CD4-positive, CD25-positive, alpha-beta regulatory T cell (primary cell): ENCODE measurements around the gene POLD4. TPM values are rescaled to one million over a fixed set of nuclear protein-coding genes. Genes with fewer than 3 reads are reported as not detected.

Experiments
- ATAC-seq, 2 donors: fragments of 150-1000 bp; cut with Tn5 transposase; one replicate each; pipeline ENCODE4 v1.10.0; 2021; ENCODE audit warnings: low read depth in 2 of 2, moderate number of reproducible peaks in 2 of 2, moderate library complexity in 1 of 2
- DNase-seq, 3 donors: peaks; one replicate each; pipeline versions ENCODE4 v3.0.0 to v3.0.0-alpha.2; 2012 to 2022; ENCODE audit warnings: mixed read lengths in 1 of 3
- H3K27ac ChIP-seq: one replicate; pipeline ENCODE4 v1.7.0; 2013; ENCODE audit warnings: mild to moderate bottlenecking, low read length; ENCODE audit not compliant: insufficient read depth, poor library complexity, severe bottlenecking
- H3K27me3 ChIP-seq: one replicate; pipeline ENCODE4 v1.7.0; 2013; ENCODE audit warnings: low read length; ENCODE audit not compliant: control insufficient read depth, insufficient read depth
- H3K36me3 ChIP-seq: one replicate; pipeline ENCODE4 v1.7.0; 2013; ENCODE audit warnings: mild to moderate bottlenecking, low read length, moderate library complexity; ENCODE audit not compliant: control insufficient read depth, insufficient read depth
- H3K4me1 ChIP-seq: 2 replicates; pipeline ENCODE4 v1.7.0; 2013; ENCODE audit warnings: mild to moderate bottlenecking, low read length; ENCODE audit not compliant: insufficient read depth, control insufficient read depth, poor library complexity, severe bottlenecking
- H3K4me3 ChIP-seq: one replicate; pipeline ENCODE4 v1.7.0; 2013; ENCODE audit warnings: low read depth, mild to moderate bottlenecking, low read length, moderate library complexity
- H3K9me3 ChIP-seq, 2 experiments: 1 replicate in 1 of 2; 2 replicates in 1 of 2; pipeline ENCODE4 v1.7.0; 2013; ENCODE audit warnings: low read length in 2 of 2, mild to moderate bottlenecking in 1 of 2, moderate library complexity in 1 of 2; ENCODE audit not compliant: control insufficient read depth in 2 of 2
- H3K27ac Mint-ChIP-seq, 3 donors: one replicate each; pipeline ENCODE4 v1.8.0; 2020 to 2022; ENCODE audit warnings: mild to moderate bottlenecking in 3 of 3, mixed read lengths in 3 of 3, moderate library complexity in 2 of 3
- H3K27me3 Mint-ChIP-seq: one replicate; pipeline ENCODE4 v1.8.0; 2022; ENCODE audit warnings: mild to moderate bottlenecking, mixed read lengths
- H3K36me3 Mint-ChIP-seq: one replicate; pipeline ENCODE4 v1.8.0; 2020; ENCODE audit warnings: mixed read lengths
- H3K4me1 Mint-ChIP-seq, 4 donors: one replicate each; pipeline ENCODE4 v1.8.0; 2020 to 2022; ENCODE audit warnings: mixed read lengths in 4 of 4, mild to moderate bottlenecking in 1 of 4
- H3K4me3 Mint-ChIP-seq, 4 donors: one replicate each; pipeline ENCODE4 v1.8.0; 2020 to 2022; ENCODE audit warnings: mild to moderate bottlenecking in 4 of 4, mixed read lengths in 4 of 4, moderate library complexity in 3 of 4
- H3K9me3 Mint-ChIP-seq, 7 donors: one replicate each; pipeline ENCODE4 v1.8.0; 2020 to 2022; ENCODE audit warnings: mixed read lengths in 7 of 7, mild to moderate bottlenecking in 3 of 7, moderate library complexity in 2 of 7
- polyA plus RNA-seq, 4 donors: library from polyadenylated mRNA; unstranded; fragments of 300-500 nt; fragmentation: Illumina TruSeq; gene quantifications; one replicate each; pipeline ENCODE4 v1.2.3, GENCODE V29; 2021
- total RNA-seq: library from RNA; stranded (reverse); gene quantifications from one replicate; pipeline ENCODE4 v1.2.3, GENCODE V29; 2022

POLD4 gene
- total and polyA plus RNA-seq, 5 donors from 2014 or later, result 60.6 to 127 (median 117) TPM

GRCh38 chr11:67345247-67345919 is 8.0 kb downstream of the POLD4 start:
- Mint-ChIP-seq H3K27me3 (no peaks in the 10 kb centered on the region), H3K36me3 (no peaks in the 10 kb centered on the region), H3K4me1 (peaks cover 6 to 62% (median 28%) of the 10 kb centered on the region in 4 donors), H3K27ac (peak overlapping the region; percentile 91 to 97 (median 96)), H3K4me3 (peak overlapping the region; percentile 47 to 82 (median 68)), H3K9me3 (no peaks in the 10 kb centered on the region)
- Histone ChIP-seq H3K4me1 (peaks cover 31% of the 10 kb centered on the region), H3K4me3 (peak overlapping the region; percentile 23), H3K9me3 (no peaks in the 10 kb centered on the region), H3K27ac (peak overlapping the region; percentile 70), H3K27me3 (no peaks in the 10 kb centered on the region), H3K36me3 (no peaks in the 10 kb centered on the region)
- DNase-seq, result no peak
- peak; percentile 50 to 55 for ATAC-seq

GRCh38 chr11:67344264-67344663 is 9.1 kb downstream of the POLD4 start:
- Mint-ChIP-seq H3K9me3 (no peaks in the 10 kb centered on the region), H3K36me3 (no peaks in the 10 kb centered on the region), H3K4me1 (peaks cover 6 to 52% (median 23%) of the 10 kb centered on the region in 4 donors), H3K27me3 (no peaks in the 10 kb centered on the region), H3K4me3 (peak overlapping the region in 3 of 4 donors; percentile 3 to 82 (median 65)), H3K27ac (peak overlapping the region; percentile 91 to 97 (median 96))
- H3K4me3 ChIP-seq, result peak overlapping the region; percentile 13
- peaks cover 31% of the 10 kb centered on the region for H3K4me1 ChIP-seq
- H3K9me3 ChIP-seq, result no peaks in the 10 kb centered on the region
- H3K36me3 ChIP-seq, result no peaks in the 10 kb centered on the region
- DNase-seq (peak in 1 of 3 donors; percentile 80), ATAC-seq (peak; percentile 76 to 83)
- peak overlapping the region; percentile 70 for H3K27ac ChIP-seq
- H3K27me3 ChIP-seq, result no peaks in the 10 kb centered on the region

- Mint-ChIP-seq H3K4me1 (peaks cover 0 to under 1% (median 0%) of the 10 kb centered on the region in 4 donors), H3K9me3 (no peaks in the 10 kb centered on the region)
These were observed 16.1 kb downstream of the POLD4 start for GRCh38 chr11:67337257-67337656.

GRCh38 chr11:67332081-67332691 is 21.2 kb downstream of the POLD4 start:
- Histone ChIP-seq H3K9me3 (no peaks in the 10 kb centered on the region), H3K27ac (no peak overlapping the region), H3K36me3 (no peaks in the 10 kb centered on the region), H3K4me3 (no peak overlapping the region), H3K4me1 (no peaks in the 10 kb centered on the region), H3K27me3 (no peaks in the 10 kb centered on the region)
- H3K9me3 Mint-ChIP-seq, result no peaks in the 10 kb centered on the region
- no peaks in the 10 kb centered on the region for H3K4me1 Mint-ChIP-seq
- H3K27me3 Mint-ChIP-seq, result no peaks in the 10 kb centered on the region
- H3K4me3 Mint-ChIP-seq, result no peak overlapping the region
- ATAC-seq (no peak), DNase-seq (no peak)
- H3K36me3 Mint-ChIP-seq, result peaks cover 3% of the 10 kb centered on the region
- no peak overlapping the region for H3K27ac Mint-ChIP-seq

More at GRCh38 chr11:67337257-67337656, 16.1 kb downstream of the POLD4 start:
- Histone ChIP-seq H3K27ac (no peak overlapping the region), H3K9me3 (no peaks in the 10 kb centered on the region), H3K4me1 (no peaks in the 10 kb centered on the region), H3K27me3 (no peaks in the 10 kb centered on the region), H3K4me3 (no peak overlapping the region), H3K36me3 (no peaks in the 10 kb centered on the region)
- H3K27me3 Mint-ChIP-seq, result no peaks in the 10 kb centered on the region
- DNase-seq (no peak), ATAC-seq (no peak)
- H3K27ac Mint-ChIP-seq, result no peak overlapping the region
- no peaks in the 10 kb centered on the region for H3K36me3 Mint-ChIP-seq
- no peak overlapping the region for H3K4me3 Mint-ChIP-seq

- no peak overlapping the region for H3K27ac ChIP-seq
- ATAC-seq (no peak), DNase-seq (no peak)
- H3K4me1 ChIP-seq, result peaks cover 3% of the 10 kb centered on the region
- Mint-ChIP-seq H3K4me1 (peaks cover 0 to 12% (median 8%) of the 10 kb centered on the region in 4 donors), H3K4me3 (no peak overlapping the region), H3K36me3 (peaks cover 7% of the 10 kb centered on the region), H3K27ac (peak overlapping the region in 1 of 3 donors; percentile 54), H3K27me3 (peaks cover 2% of the 10 kb centered on the region), H3K9me3 (no peaks in the 10 kb centered on the region)
- no peaks in the 10 kb centered on the region for H3K9me3 ChIP-seq
- H3K27me3 ChIP-seq, result peaks cover 2% of the 10 kb centered on the region
- H3K36me3 ChIP-seq, result no peaks in the 10 kb centered on the region
- H3K4me3 ChIP-seq, result no peak overlapping the region
These were observed 29.8 kb downstream of the POLD4 start for GRCh38 chr11:67323526-67323925.

GRCh38 chr11:67322049-67322448 is 31.3 kb downstream of the POLD4 start:
- Histone ChIP-seq H3K4me1 (peaks cover 12% of the 10 kb centered on the region), H3K9me3 (no peaks in the 10 kb centered on the region), H3K27ac (no peak overlapping the region), H3K36me3 (no peaks in the 10 kb centered on the region), H3K4me3 (no peak overlapping the region), H3K27me3 (peaks cover 2% of the 10 kb centered on the region)
- H3K4me1 Mint-ChIP-seq, result peaks cover 4 to 24% (median 13%) of the 10 kb centered on the region in 4 donors
- no peak for ATAC-seq
- no peaks in the 10 kb centered on the region for H3K9me3 Mint-ChIP-seq
- DNase-seq, result no peak
- peak overlapping the region in 1 of 4 donors; percentile 63 for H3K4me3 Mint-ChIP-seq
- peaks cover 7% of the 10 kb centered on the region for H3K36me3 Mint-ChIP-seq
- H3K27me3 Mint-ChIP-seq, result peaks cover 8% of the 10 kb centered on the region
- H3K27ac Mint-ChIP-seq, result no peak overlapping the region

GRCh38 chr11:67321313-67321871 is 32.0 kb downstream of the POLD4 start:
- Mint-ChIP-seq H3K4me3 (no peak overlapping the region), H3K27ac (no peak overlapping the region), H3K27me3 (peaks cover 8% of the 10 kb centered on the region), H3K9me3 (no peaks in the 10 kb centered on the region), H3K4me1 (peaks cover 4 to 28% (median 14%) of the 10 kb centered on the region in 4 donors), H3K36me3 (peaks cover 7% of the 10 kb centered on the region)
- Histone ChIP-seq H3K27ac (no peak overlapping the region), H3K4me1 (peaks cover 15% of the 10 kb centered on the region), H3K36me3 (no peaks in the 10 kb centered on the region), H3K27me3 (peaks cover 2% of the 10 kb centered on the region), H3K4me3 (no peak overlapping the region), H3K9me3 (no peaks in the 10 kb centered on the region)
- ATAC-seq (no peak), DNase-seq (no peak)
